ENCODE measurements around the gene ANKS1A.
"Not testable (repeated sequence)": the region's sequence is repeated elsewhere in the genome, so short reads cannot be mapped to it uniquely, and the experiment has no call there.

Gene ANKS1A

GRCh38 chr6:34917626-34918285 lies 28.7 kb downstream of the ANKS1A start:
- no peak for DNase-seq (ENCODE audit: low read depth in 2 of 2)

GRCh38 chr6:34919651-34920050 lies 30.6 kb downstream of the ANKS1A start:
- no peak for DNase-seq (ENCODE audit: low read depth in 2 of 2)

- DNase-seq (ENCODE audit: low read depth in 2 of 2) = no peak
Measured at GRCh38 chr6:34920097-34920496, 31.0 kb downstream of the ANKS1A start.

GRCh38 chr6:34922177-34922663 lies 33.2 kb downstream of the ANKS1A start:
- DNase-seq (ENCODE audit: low read depth in 2 of 2) = no peak

GRCh38 chr6:34924831-34925625 lies 36.0 kb downstream of the ANKS1A start:
- DNase-seq (ENCODE audit: low read depth in 2 of 2) = no peak

GRCh38 chr6:34926655-34927054 lies 37.6 kb downstream of the ANKS1A start:
- no peak for DNase-seq (ENCODE audit: low read depth in 2 of 2)

- DNase-seq (ENCODE audit: low read depth in 2 of 2) = no peak
Measured at GRCh38 chr6:34928220-34928619, 39.2 kb downstream of the ANKS1A start.

- no peak for DNase-seq (ENCODE audit: low read depth in 2 of 2)
Measured at GRCh38 chr6:34928695-34929094, 39.6 kb downstream of the ANKS1A start.

GRCh38 chr6:34929241-34929978 lies 40.4 kb downstream of the ANKS1A start:
- DNase-seq (ENCODE audit: low read depth in 2 of 2) = no peak

- no peak for DNase-seq (ENCODE audit: low read depth in 2 of 2)
Measured at GRCh38 chr6:34930221-34930620, 41.2 kb downstream of the ANKS1A start.

GRCh38 chr6:34932202-34932601 lies 43.1 kb downstream of the ANKS1A start:
- not testable (repeated sequence) for DNase-seq (ENCODE audit: low read depth in 2 of 2)

- no peak for DNase-seq (ENCODE audit: low read depth in 2 of 2)
Measured at GRCh38 chr6:34934516-34934915, 45.5 kb downstream of the ANKS1A start.

GRCh38 chr6:34938268-34938667 lies 49.2 kb downstream of the ANKS1A start:
- DNase-seq (ENCODE audit: low read depth in 2 of 2) = no peak

- DNase-seq (ENCODE audit: low read depth in 2 of 2) = no peak
Measured at GRCh38 chr6:34940030-34940434, 51.0 kb downstream of the ANKS1A start.

- no peak for DNase-seq (ENCODE audit: low read depth in 2 of 2)
Measured at GRCh38 chr6:34941421-34941820, 52.4 kb downstream of the ANKS1A start.

GRCh38 chr6:34945317-34945716 lies 56.3 kb downstream of the ANKS1A start:
- DNase-seq (ENCODE audit: low read depth in 2 of 2) = no peak

- no peak for DNase-seq (ENCODE audit: low read depth in 2 of 2)
Measured at GRCh38 chr6:34947561-34947960, 58.5 kb downstream of the ANKS1A start.

GRCh38 chr6:34949636-34950035 lies 60.6 kb downstream of the ANKS1A start:
- no peak for DNase-seq (ENCODE audit: low read depth in 2 of 2)

- no peak for DNase-seq (ENCODE audit: low read depth in 2 of 2)
Measured at GRCh38 chr6:34950849-34951248, 61.8 kb downstream of the ANKS1A start.

GRCh38 chr6:34951731-34952130 lies 62.7 kb downstream of the ANKS1A start:
- DNase-seq (ENCODE audit: low read depth in 2 of 2) = no peak

GRCh38 chr6:34953061-34954025 lies 64.3 kb downstream of the ANKS1A start:
- no peak for DNase-seq (ENCODE audit: low read depth in 2 of 2)
